Putamen (tissue), 1 donor: Measurements from ENCODE around the gene PNPLA1.

Source experiments
- DNase-seq: peaks from one replicate; pipeline ENCODE4 v3.0.0-alpha.2; 2016; ENCODE audit warnings: low spot score

The PNPLA1 gene

GRCh38 chr6:36315921-36316320, 46.1 kb downstream of the PNPLA1 start:
- no peak for DNase-seq

- DNase-seq = no peak
Measured at GRCh38 chr6:36317623-36318022, 47.8 kb downstream of the PNPLA1 start.

- no peak for DNase-seq
Measured at GRCh38 chr6:36318690-36319435, 49.0 kb downstream of the PNPLA1 start.

- DNase-seq = no peak
Measured at GRCh38 chr6:36319436-36319762, 49.5 kb downstream of the PNPLA1 start.

GRCh38 chr6:36319821-36320220, 50.0 kb downstream of the PNPLA1 start:
- no peak for DNase-seq

- DNase-seq = no peak
Measured at GRCh38 chr6:36320475-36320874, 50.6 kb downstream of the PNPLA1 start.

- no peak for DNase-seq
Measured at GRCh38 chr6:36322591-36322990, 52.7 kb downstream of the PNPLA1 start.

GRCh38 chr6:36323062-36323461, 53.2 kb downstream of the PNPLA1 start:
- DNase-seq = no peak

GRCh38 chr6:36324191-36324590, 54.3 kb downstream of the PNPLA1 start:
- no peak for DNase-seq

- DNase-seq = no peak
Measured at GRCh38 chr6:36324715-36325114, 54.9 kb downstream of the PNPLA1 start.

GRCh38 chr6:36326356-36326995, 56.6 kb downstream of the PNPLA1 start:
- DNase-seq = no peak

- DNase-seq = no peak
Measured at GRCh38 chr6:36327226-36327918, 57.5 kb downstream of the PNPLA1 start.

GRCh38 chr6:36327919-36328236, 58.0 kb downstream of the PNPLA1 start:
- no peak for DNase-seq

- no peak for DNase-seq
Measured at GRCh38 chr6:36328600-36328999, 58.7 kb downstream of the PNPLA1 start.

GRCh38 chr6:36329798-36330291, 60.0 kb downstream of the PNPLA1 start:
- no peak for DNase-seq

GRCh38 chr6:36330366-36330765, 60.5 kb downstream of the PNPLA1 start:
- no peak for DNase-seq

- no peak for DNase-seq
Measured at GRCh38 chr6:36331381-36331780, 61.5 kb downstream of the PNPLA1 start.

GRCh38 chr6:36333171-36333895, 63.5 kb downstream of the PNPLA1 start:
- DNase-seq = no peak

GRCh38 chr6:36333931-36334725, 64.3 kb downstream of the PNPLA1 start:
- DNase-seq = no peak

- DNase-seq = no peak
Measured at GRCh38 chr6:36334832-36335459, 65.1 kb downstream of the PNPLA1 start.

- DNase-seq = no peak
Measured at GRCh38 chr6:36335465-36336207, 65.8 kb downstream of the PNPLA1 start.
